COLO829 (cell line): ENCODE measurements around the gene SLC6A17.

Experiments
- DNase-seq: peaks from one replicate; pipeline ENCODE4 v3.0.0; 2012; ENCODE audit warnings: low spot score

The SLC6A17 gene

GRCh38 chr1:110223127-110223526 is 72.8 kb downstream of the SLC6A17 start:
- no peak for DNase-seq

- DNase-seq: no peak
These were observed 73.3 kb downstream of the SLC6A17 start for GRCh38 chr1:110223581-110223980.

DNA sequence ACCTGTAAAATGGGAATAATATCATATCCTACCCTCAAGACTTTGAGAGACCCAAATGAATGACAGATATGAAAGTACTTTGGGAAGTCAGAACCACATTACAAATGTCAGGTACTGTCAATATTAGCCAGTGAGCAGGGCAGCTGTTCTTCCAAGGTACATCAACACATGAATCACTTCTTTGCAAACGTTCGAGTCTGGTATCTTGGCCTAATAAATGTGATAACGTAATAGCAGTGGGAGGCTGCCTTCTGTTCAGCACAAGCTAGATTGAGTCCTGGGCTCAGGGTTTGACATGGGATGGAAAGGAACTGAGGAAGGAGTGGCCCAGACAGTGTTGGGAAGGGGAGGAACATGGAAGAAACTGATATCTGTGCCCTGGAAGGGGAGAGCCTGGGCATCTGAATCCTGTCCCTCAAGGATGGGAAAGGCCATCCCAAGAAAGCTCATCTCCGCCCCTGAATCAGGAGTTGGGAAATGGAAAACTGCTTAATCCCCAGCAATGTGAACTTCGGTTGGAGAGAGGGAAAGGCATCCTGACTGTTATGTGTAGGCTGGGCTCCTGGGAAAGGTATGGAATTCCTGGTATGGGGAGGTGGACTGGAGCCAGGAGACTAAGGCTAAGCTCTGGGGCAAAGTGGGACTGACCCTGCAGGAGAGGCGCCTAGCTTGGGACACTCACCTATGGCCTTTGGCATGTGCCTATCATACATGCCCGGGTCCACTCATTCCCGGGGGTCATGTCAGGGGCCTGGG is 74.1 kb downstream of the SLC6A17 start:
- no peak for DNase-seq

DNA sequence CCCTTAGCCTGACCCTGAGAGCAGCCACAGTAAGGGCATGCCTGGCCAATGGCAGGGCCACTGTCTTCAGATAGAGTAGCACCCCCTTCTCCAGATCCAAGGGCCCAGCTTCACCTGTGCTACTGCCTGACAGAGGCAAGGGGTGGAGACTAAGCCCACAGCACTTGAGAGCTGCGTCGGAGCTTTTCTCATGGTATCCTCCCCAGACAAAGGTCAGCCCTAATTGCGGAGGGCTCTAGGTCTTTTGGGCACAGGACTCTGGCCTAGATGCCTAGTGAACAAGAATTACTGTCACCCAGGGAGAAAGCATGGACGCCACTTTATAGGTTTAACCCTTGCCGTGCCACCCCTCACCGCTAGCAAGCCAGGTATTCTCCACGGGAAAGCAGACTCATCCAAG is 74.9 kb downstream of the SLC6A17 start:
- DNase-seq: no peak

DNA sequence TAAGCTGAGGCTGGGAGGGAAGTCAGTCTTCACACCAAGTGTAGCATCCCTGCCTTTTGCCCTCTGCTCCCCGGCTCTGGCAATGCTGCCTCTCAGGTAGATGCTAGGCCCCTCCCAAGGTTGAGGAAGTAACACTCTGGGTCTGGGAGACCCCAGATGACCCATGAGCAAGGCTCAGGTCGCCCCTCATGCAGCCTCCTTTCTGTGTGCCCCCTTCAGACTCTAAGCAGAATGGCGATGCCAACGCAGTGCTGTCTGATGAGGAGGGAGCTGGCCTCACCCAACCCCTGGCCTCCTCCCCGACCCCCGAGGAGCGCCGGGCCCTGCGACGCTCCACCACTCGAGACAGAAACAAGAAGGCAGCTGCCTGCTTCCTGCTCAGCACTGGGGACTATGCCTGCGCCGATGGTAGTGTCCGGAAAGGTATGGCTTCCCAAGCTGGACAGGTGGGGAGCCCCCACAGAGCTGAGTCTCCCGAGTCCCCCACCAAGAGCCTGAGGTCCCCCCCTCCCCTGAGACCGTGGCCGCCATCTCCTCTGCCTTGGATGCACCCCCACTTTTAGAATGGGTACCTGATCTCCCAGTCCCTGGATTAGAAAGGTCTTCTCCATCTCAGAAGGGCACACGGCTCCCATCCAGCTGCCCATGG is 75.6 kb downstream of the SLC6A17 start:
- DNase-seq: no peak

- no peak for DNase-seq
These were observed 77.5 kb downstream of the SLC6A17 start for GRCh38 chr1:110227774-110228173.

- no peak for DNase-seq
These were observed 78.1 kb downstream of the SLC6A17 start for GRCh38 chr1:110228381-110228780.

GRCh38 chr1:110228869-110229268 is 78.6 kb downstream of the SLC6A17 start:
- no peak for DNase-seq

GRCh38 chr1:110229348-110230001 is 79.2 kb downstream of the SLC6A17 start:
- DNase-seq: no peak

DNA sequence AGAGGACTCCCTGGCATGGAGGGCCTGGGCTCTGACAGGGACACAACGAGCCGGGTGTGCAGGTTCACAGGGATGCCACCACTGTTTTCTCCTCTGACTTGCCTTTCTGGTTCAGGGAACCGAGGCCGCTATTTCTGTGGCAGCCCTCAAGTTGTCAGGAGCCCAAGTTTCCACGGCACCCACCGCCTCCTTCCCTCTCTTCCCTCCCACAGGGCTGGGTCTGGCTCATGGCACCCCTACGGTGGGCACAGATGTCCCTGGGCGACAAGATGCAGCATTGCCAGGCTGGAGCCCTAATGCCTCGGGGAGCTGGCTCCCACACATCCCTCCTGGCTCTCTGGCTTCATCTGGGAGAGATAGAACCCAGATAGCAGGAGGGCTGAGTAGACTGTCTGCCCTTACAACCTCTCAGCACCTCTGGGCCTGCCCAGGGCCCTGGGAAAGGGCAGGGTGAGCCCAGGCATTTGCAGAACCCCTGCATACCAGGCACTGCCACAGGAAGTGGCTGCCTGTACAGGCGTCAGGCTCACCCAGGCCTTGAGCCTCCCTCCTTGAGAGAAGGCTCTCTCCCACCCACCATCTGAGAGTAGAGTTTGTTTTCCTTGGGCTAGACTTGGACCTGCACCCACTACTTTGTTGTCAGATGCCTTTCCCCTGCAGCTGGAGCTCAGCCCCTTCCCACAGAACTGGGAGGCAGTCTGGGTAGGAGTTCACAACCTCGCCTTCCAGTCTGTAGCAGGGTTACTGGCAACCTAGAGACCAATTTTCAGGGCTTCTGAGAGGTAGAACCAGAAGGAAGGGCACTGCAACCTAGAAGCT is 80.3 kb downstream of the SLC6A17 start:
- no peak for DNase-seq

DNA sequence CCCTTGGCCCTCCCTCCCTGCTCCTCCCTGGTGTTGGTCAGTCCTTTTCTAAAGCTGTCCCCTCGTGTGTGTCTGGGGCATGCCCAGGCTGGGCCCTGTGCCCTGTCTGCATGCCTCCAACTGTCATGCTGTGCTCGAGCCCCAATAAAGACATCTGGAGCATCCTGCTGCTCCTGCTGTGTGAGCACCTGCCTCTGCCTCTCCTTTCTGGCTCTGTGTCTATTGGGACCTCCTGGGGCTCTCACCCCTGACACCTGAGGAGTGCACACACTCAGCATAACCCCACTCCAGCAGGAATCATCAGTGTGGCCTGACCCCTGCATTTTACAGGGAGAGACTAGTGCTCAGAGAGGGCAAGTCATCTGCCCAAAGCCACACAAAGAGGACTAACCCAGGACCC is 83.6 kb downstream of the SLC6A17 start:
- DNase-seq: no peak

GRCh38 chr1:110234691-110235090 is 84.4 kb downstream of the SLC6A17 start:
- DNase-seq: no peak

DNA sequence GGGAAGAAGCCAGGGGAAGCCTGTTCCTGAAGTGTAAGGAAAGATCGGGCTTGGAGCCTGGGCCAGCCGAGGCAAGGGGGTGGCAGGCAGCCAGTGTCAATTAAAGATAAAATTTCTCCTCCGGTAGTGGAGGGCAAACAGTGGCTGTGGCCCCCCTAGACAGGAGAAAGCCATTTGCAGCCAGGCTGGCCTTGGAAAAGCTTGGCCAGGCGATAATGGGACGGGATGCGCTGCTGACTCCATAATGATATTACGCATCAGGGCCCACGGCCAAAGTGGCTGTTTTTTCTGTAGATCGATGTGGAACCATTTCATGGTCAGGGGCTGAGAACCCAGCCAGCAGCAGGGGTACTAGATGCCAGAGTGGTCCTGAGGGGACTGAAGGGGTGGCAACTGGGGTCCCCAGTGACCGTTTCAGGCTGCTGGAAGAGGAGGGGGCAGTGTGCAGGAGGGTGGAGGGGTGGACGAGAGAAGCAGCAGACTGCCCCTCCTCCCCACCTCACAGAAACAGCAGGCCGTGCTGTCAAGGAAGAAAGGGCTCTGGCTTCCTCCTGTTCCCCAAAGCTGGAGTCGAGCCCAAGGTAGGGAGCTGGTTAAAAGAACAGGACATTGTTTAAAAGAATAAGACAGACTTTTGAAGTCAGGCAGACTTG is 85.0 kb downstream of the SLC6A17 start:
- DNase-seq: peak; percentile 24

GRCh38 chr1:110235834-110236682 is 85.8 kb downstream of the SLC6A17 start:
- DNase-seq: no peak

DNA sequence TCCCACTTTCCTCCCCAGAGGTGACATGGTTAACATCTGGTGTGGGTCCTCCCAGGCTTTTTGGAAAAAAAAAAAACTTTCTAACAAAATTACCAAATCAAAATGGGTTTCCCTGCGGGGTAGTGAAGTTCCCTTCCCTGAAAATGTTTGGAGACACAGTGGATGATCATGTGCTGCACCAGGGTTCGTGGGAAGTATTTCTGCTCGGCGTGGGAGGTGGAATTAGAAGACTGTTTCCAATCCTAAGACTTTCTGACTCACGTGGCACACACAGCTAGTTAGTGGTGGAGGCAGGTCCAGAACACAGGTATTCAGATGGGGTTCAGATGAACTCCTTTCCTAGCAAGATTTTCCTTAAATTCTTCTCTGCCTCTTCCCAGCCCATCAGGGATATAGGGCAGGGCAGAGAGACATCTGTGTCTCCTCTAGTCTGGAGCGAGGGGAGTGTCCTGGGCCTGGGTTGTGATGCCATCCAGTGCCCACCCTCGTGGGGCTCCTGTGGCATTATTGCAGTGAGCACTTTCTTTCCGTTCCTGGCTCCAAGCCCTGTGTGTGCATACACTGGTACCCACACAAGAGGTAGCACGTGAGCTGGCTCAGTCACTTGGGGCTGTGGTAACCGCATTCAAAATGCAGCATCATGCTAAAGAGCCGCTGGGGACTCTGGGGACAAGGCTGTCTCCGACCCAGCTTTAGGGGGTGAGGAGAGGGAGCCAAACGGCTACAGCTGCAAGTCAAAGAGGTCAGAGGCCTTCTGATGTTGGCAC is 87.3 kb downstream of the SLC6A17 start:
- DNase-seq: no peak

- DNase-seq: no peak
These were observed 89.4 kb downstream of the SLC6A17 start for GRCh38 chr1:110239441-110240430.

DNA sequence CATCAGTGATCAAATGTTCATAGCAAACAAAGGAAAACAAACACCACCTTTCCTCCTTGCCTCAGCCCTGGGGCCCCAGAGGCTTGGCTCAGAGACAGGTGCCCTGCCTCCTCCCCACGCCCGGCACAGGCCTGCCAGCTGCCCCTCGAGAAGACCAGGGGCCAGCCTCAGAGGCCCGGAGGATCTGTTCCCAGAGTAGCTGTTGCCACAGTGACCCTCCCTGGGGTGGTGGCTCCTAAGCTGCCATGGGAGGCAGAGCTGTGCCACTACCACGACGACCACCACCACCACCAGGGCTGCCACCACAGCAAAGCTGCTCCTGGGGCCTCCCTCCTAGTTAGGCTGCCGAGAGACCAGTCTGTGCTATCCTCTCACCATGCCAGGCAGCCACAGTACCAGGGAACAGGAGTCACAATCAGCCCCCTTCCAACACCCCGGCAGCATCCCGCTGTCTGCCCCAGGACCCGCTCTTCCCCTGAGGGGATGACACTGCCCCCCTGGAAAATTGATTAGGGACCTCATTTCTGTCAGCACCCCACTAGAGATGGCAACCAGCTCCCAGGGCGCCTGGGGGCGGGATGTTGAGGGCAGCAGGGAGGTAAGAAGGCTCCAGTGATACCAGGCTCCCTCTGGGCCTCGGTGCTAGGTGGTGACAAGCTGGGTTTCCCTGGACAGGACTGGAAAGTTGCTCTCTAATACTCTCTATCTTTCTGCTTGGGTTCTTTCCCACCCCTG is 90.3 kb downstream of the SLC6A17 start:
- no peak for DNase-seq

GRCh38 chr1:110241516-110241915 is 91.2 kb downstream of the SLC6A17 start:
- DNase-seq: no peak
